ENCODE results near the gene FGF1. TPM values are rescaled to one million over a fixed set of nuclear protein-coding genes. Genes with fewer than 3 reads are reported as not detected.

FGF1 gene
- total RNA-seq, 1 experiment from 2014 or later: not detected

- H3K4me3 ChIP-seq (ENCODE audit: low read depth in 2 of 2, low read length in 2 of 2): no peak overlapping the region
- no peaks in the 10 kb centered on the region for H3K9me3 ChIP-seq (ENCODE audit: control insufficient read depth, insufficient read depth, low read depth, low read length)
- H3K36me3 ChIP-seq (ENCODE audit: control insufficient read depth, insufficient read depth, low read length): no peaks in the 10 kb centered on the region; the same call in 1 of the 2 replicates
- TF ChIP-seq SIN3A (IDR thresholded peaks at IDR 0.05; ENCODE audit: borderline replicate concordance, insufficient read depth, low read depth, low read length) (no peak), CTCF (IDR thresholded peaks at IDR 0.05) (no peak), REST (IDR thresholded peaks at IDR 0.05; ENCODE audit: insufficient read depth in 1 of 2, low read depth in 2 of 2, low read length in 1 of 2) (no peak), TCF7L2 (IDR thresholded peaks at IDR 0.05; ENCODE audit: low read depth, low read length) (no peak), POLR2AphosphoS5 (IDR thresholded peaks at IDR 0.05; ENCODE audit: low read depth, low read length) (no peak)
- no peak overlapping the region for H3K27ac ChIP-seq (ENCODE audit: low read length)
- ChIA-PET CTCF (interaction anchor here (0.6 to 1.9 kb wide), 2 partner anchors 12 to 101 kb away, joined by 7 to 9 read pairs; no protein-coding TSS in a partner anchor), POLR2A (no interaction called here)
- H3K27me3 ChIP-seq (ENCODE audit: control insufficient read depth, insufficient read depth, low read length): 0 out of 2 replicates have a peak, but pooled peaks cover 2% of the 10 kb centered on the region
- DNase-seq (ENCODE audit: low read depth, low spot score) (no peak), ATAC-seq (no peak)
- BruUV-seq (replicated peaks): no TSS peak
- in situ Hi-C loops (cut with HindIII; ENCODE audit: low pct_unique_long_range_greater_than_20kb, low sequenced_read_pairs) (no loop called here), intact Hi-C loops (cut with micrococcal nuclease; ENCODE audit: unreplicated experiment) (no loop called here)
- H3K4me1 ChIP-seq (ENCODE audit: control insufficient read depth, insufficient read depth, low read length): no peaks in the 10 kb centered on the region; the same call in 1 of the 2 replicates
Measured at GRCh38 chr5:142701673-142702311, 15.9 kb upstream of the FGF1 start.

GRCh38 chr5:142700566-142700965 lies 14.7 kb upstream of the FGF1 start:
- BruUV-seq (replicated peaks): no TSS peak
- ATAC-seq (no peak), DNase-seq (ENCODE audit: low read depth, low spot score) (no peak)
- POLR2A ChIA-PET: no interaction called here
- Histone ChIP-seq H3K4me3 (ENCODE audit: low read depth in 2 of 2, low read length in 2 of 2) (no peak overlapping the region), H3K36me3 (ENCODE audit: control insufficient read depth, insufficient read depth, low read length) (no peaks in the 10 kb centered on the region; the same call in 1 of the 2 replicates), H3K9me3 (ENCODE audit: control insufficient read depth, insufficient read depth, low read depth, low read length) (no peaks in the 10 kb centered on the region), H3K4me1 (ENCODE audit: control insufficient read depth, insufficient read depth, low read length) (no peaks in the 10 kb centered on the region; the same call in 1 of the 2 replicates), H3K27me3 (ENCODE audit: control insufficient read depth, insufficient read depth, low read length) (0 out of 2 replicates have a peak, but pooled peaks cover 2% of the 10 kb centered on the region), H3K27ac (ENCODE audit: low read length) (no peak overlapping the region)
- CTCF ChIA-PET: no interaction called here
- TF ChIP-seq REST (IDR thresholded peaks at IDR 0.05; ENCODE audit: insufficient read depth in 1 of 2, low read depth in 2 of 2, low read length in 1 of 2): no peak
- TF ChIP-seq POLR2AphosphoS5 (IDR thresholded peaks at IDR 0.05; ENCODE audit: low read depth, low read length): no peak
- no peak for TF ChIP-seq SIN3A (IDR thresholded peaks at IDR 0.05; ENCODE audit: borderline replicate concordance, insufficient read depth, low read depth, low read length)
- no peak for TF ChIP-seq CTCF (IDR thresholded peaks at IDR 0.05)
- no peak for TF ChIP-seq TCF7L2 (IDR thresholded peaks at IDR 0.05; ENCODE audit: low read depth, low read length)
- in situ Hi-C loops (cut with HindIII; ENCODE audit: low pct_unique_long_range_greater_than_20kb, low sequenced_read_pairs): no loop called here
- intact Hi-C loops (cut with micrococcal nuclease; ENCODE audit: unreplicated experiment): no loop called here

Measured in Panc1 (cell line).